Transverse colon (tissue), 4 donors: Measurements from ENCODE around the gene SF3B2. TPM values are rescaled to one million over a fixed set of nuclear protein-coding genes. Genes with fewer than 3 reads are reported as not detected.

Experiments used
- DNase-seq: peaks from one replicate; pipeline ENCODE4 v3.0.0-alpha.2; 2019
- H3K27ac ChIP-seq, 4 donors: fragments of 200-600 bp; sonication (generic); 2 replicates each; pipeline ENCODE4 v1.5.1; 2016 to 2018; ENCODE audit warnings: inconsistent platforms in 4 of 4
- H3K27me3 ChIP-seq: fragments of 200-600 bp; sonication (generic); 2 replicates; pipeline ENCODE4 v1.5.1; 2017; ENCODE audit warnings: inconsistent platforms
- H3K36me3 ChIP-seq, 4 donors: fragments of 200-600 bp; sonication (generic); 2 replicates each; pipeline ENCODE4 v1.5.1; 2017 to 2019; ENCODE audit warnings: inconsistent platforms in 4 of 4
- H3K4me1 ChIP-seq, 4 donors: fragments of 200-600 bp; sonication (generic); 2 replicates each; pipeline ENCODE4 v1.5.1; 2017 to 2020; ENCODE audit warnings: inconsistent platforms in 4 of 4
- H3K4me3 ChIP-seq, 4 donors: fragments of 200-600 bp; sonication (generic); 1 replicate in 1 of 4; 2 replicates in 3 of 4; pipeline versions ENCODE4 v1.5.1 to v1.6.1; 2017 to 2019; ENCODE audit warnings: inconsistent platforms in 4 of 4
- H3K9me3 ChIP-seq, 2 donors: fragments of 200-600 bp; sonication (generic); 2 replicates each; pipeline ENCODE4 v1.5.1; 2017 to 2019; ENCODE audit warnings: inconsistent platforms in 2 of 2
- EP300 ChIP-seq: sonication (generic); formaldehyde crosslinking; IDR thresholded peaks from one replicate; pipeline ENCODE4 v1.6.1; 2017; ENCODE audit warnings: antibody characterized with exemption, low read depth
- POLR2A ChIP-seq: fragments of 450-650 bp; IDR thresholded peaks from one replicate; pipeline ENCODE4 v1.6.1; 2016; ENCODE audit warnings: antibody characterized with exemption, mild to moderate bottlenecking, moderate library complexity
- POLR2AphosphoS5 ChIP-seq, 3 donors: sonication (generic); formaldehyde crosslinking; IDR thresholded peaks; one replicate each; pipeline ENCODE4 v1.6.1; 2016; ENCODE audit warnings: antibody characterized with exemption in 3 of 3
- WGBS, 2 donors: methylation state at CpG; one replicate each; pipeline ENCODE4 v1.1.5; 2018; ENCODE audit warnings: low coverage in 1 of 2; 5-methylcytosine and 5-hydroxymethylcytosine counted together
- in situ Hi-C, 4 donors: fragments of 200-750 bp; cut with MboI; loops; one replicate each; pipeline versions ENCODE4 v1.15.0 to v1.15.1; 2017; ENCODE audit warnings: low sequenced_read_pairs in 3 of 4, low pct_ligation_motif_present in 1 of 4, low pct_unique_long_range_greater_than_20kb in 1 of 4
- intact Hi-C: fragments of 100-400 bp; cut with DNase I; formaldehyde crosslinking; loops from one replicate; pipeline ENCODE4 v1.15.1; 2023; ENCODE audit warnings: low total_unique reads
- total RNA-seq, 4 donors: library from RNA; depleted of rRNA; stranded (reverse); fragments of >200 nt; gene quantifications; one replicate each; pipeline ENCODE4 v1.1.0, GENCODE V29; 2016
- TF ChIP-seq, protein P1 (sequence below), 5 experiments: fragments of 200-600 bp in 3 of 5; fragments of 450-650 bp in 2 of 5; sonication (generic) in 3 of 5; IDR thresholded peaks; 1 replicate in 2 of 5; 2 replicates in 3 of 5; pipeline ENCODE4 v1.5.1; 2016 to 2017; ENCODE audit warnings: antibody characterized with exemption in 5 of 5, inconsistent platforms in 3 of 5, mild to moderate bottlenecking in 2 of 5, moderate library complexity in 1 of 5

SF3B2 gene
- total RNA-seq, 4 donors from 2014 or later: 71.8 to 152 (median 137) TPM

DNA sequence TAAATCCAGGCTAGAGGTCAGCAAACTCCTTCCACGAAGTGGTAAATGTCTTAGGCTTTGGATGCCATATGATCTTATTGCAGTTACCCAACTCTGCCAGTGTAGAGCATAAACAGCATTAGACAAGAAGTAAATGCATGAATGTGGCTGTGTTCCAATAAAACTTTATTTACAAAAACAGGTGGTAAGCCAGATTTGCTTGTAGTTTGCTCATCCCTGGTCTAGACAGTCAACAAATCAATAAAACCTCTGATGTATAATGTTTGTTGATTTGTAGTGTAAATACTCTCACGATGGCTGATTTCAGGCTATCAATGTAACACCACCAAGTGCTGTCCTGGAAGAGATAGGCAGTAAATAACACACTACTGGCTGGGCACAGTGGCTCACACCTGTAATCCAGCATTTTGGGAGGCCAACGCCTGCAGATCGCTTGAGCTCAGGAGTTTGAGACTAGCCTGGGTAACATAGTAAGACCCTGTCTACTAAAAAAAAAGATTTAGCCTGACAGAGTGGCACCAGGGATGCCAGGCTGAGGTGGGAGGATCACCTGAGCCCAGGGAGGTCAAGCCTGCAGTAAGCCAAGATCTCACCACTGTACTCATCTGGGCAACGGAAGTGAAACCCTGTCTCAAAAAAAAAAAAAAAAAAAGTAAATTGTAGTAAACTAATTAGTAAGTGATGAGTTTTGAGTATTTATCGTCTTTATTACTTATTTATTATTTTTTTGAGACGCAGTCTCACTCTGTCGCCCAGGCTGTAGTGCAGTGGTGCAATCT lies 19.0 kb upstream of the SF3B2 start:
- DNase-seq: no peak
- Histone ChIP-seq H3K9me3 (no peaks in the 10 kb centered on the region), H3K36me3 (no peaks in the 10 kb centered on the region), H3K27me3 (peaks cover under 1% of the 10 kb centered on the region), H3K4me1 (no peaks in the 10 kb centered on the region), H3K4me3 (no peak overlapping the region), H3K27ac (no peak overlapping the region)
- 78 to 93% methylated on average over 4 to 8 of the region's 8 CpGs for WGBS, 2 donors
- intact Hi-C loops (no loop called here), in situ Hi-C loops (no loop called here)
- TF ChIP-seq EP300: no peak
- no peak for TF ChIP-seq POLR2A
- TF ChIP-seq POLR2AphosphoS5 (IDR thresholded peaks at IDR 0.05): no peak
- TF ChIP-seq, protein P1, sequence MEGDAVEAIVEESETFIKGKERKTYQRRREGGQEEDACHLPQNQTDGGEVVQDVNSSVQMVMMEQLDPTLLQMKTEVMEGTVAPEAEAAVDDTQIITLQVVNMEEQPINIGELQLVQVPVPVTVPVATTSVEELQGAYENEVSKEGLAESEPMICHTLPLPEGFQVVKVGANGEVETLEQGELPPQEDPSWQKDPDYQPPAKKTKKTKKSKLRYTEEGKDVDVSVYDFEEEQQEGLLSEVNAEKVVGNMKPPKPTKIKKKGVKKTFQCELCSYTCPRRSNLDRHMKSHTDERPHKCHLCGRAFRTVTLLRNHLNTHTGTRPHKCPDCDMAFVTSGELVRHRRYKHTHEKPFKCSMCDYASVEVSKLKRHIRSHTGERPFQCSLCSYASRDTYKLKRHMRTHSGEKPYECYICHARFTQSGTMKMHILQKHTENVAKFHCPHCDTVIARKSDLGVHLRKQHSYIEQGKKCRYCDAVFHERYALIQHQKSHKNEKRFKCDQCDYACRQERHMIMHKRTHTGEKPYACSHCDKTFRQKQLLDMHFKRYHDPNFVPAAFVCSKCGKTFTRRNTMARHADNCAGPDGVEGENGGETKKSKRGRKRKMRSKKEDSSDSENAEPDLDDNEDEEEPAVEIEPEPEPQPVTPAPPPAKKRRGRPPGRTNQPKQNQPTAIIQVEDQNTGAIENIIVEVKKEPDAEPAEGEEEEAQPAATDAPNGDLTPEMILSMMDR (IDR thresholded peaks at IDR 0.05): no peak

DNA sequence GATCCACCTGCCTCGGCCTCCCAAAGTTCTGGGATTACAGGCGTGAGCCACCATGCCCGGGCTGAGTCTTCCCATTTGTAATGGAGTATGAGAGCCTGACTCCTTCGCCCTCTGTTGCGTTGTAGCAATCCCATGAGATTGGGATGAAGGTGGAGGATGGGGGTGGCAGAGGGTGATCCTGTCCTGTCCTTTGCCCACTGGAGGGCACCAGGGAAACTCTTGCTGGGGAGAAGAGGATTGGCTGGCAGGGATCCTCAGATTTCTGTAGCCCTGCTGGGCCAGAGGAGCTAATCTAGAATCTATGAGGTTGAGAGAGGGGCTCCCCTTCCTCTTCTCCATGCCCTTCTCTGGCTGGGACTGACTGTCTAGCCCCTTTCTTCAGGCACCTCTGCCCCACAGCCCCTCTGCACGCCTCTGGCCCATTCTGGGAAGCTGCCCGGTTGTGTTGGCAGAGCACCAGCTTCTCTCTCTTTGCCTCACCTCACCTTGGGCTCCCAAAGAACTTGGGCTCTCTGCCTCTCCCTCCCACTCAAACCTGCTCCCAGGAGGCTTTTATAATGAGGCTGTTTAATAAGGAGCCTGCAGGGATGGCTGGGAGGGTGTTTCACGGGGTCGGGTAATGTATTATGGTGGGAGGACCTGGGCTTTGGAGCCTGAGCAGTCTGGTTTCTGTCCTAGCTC lies 16.4 kb upstream of the SF3B2 start:
- WGBS, 2 donors: 77% methylated on average over 9 of the region's 9 CpGs; no CpG with 5 or more reads in 1 of the 2 donors

DNA sequence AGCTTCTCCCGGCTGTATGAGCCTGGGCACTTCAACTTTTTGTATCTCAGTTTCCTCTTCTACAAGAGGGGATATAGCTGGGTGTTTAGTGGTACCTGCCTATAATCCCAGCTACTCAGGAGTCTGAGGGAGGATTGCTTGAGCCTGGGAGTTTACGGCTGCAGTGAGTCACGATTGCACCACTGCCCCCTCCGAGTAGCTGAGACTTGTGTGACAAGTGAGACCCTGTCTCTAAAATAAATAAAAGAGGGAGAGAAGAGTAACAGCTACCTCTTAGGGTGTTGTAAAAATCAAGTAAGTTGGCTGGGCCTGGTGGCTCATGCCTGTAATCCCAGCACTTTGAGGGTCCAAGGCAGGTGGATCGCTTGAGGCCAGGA lies 15.8 kb upstream of the SF3B2 start:
- Histone ChIP-seq H3K27ac (no peak overlapping the region), H3K36me3 (no peaks in the 10 kb centered on the region), H3K4me3 (no peak overlapping the region), H3K4me1 (no peaks in the 10 kb centered on the region), H3K27me3 (no peaks in the 10 kb centered on the region), H3K9me3 (no peaks in the 10 kb centered on the region)
- intact Hi-C loops: no loop called here
- no peak for TF ChIP-seq POLR2A
- no peak for TF ChIP-seq POLR2AphosphoS5 (IDR thresholded peaks at IDR 0.05)
- no peak for TF ChIP-seq EP300
- TF ChIP-seq, protein P1 (IDR thresholded peaks at IDR 0.05): no peak
- WGBS, 2 donors: 76 to 88% methylated on average over 4 to 5 of the region's 5 CpGs
- in situ Hi-C loops: no loop called here
- no peak for DNase-seq

More for the DNA sequence above, 16.4 kb upstream of the SF3B2 start:
- no peak overlapping the region for H3K27ac ChIP-seq
- in situ Hi-C loops (no loop called here), intact Hi-C loops (no loop called here)
- no peaks in the 10 kb centered on the region for H3K27me3 ChIP-seq
- TF ChIP-seq POLR2A (no peak), POLR2AphosphoS5 (IDR thresholded peaks at IDR 0.05) (no peak), EP300 (no peak)
- TF ChIP-seq, protein P1 (IDR thresholded peaks at IDR 0.05): no peak
- H3K9me3 ChIP-seq: no peaks in the 10 kb centered on the region
- no peak for DNase-seq
- H3K4me3 ChIP-seq: no peak overlapping the region
- no peaks in the 10 kb centered on the region for H3K36me3 ChIP-seq
- no peaks in the 10 kb centered on the region for H3K4me1 ChIP-seq

DNA sequence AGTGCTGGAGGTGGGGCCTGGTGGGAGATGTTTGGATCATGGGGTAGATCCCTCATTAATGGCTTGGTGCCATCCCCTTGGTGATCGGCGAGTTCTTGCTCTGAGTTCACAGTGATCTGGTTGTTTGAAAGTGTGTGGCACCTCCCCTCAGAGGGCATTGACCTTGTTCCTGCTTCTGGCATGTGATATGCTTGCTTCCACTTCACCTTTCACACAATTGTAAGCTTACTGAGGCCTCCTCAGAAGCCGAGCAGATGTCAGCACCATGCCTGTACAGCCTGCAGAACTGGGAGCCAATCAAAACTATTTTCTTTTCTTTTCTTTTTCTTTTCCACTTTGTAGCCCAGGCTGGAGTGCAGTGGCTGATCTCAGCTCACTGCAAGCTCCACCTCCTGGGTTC lies 14.8 kb upstream of the SF3B2 start:
- Histone ChIP-seq H3K27me3 (no peaks in the 10 kb centered on the region), H3K36me3 (no peaks in the 10 kb centered on the region), H3K4me1 (no peaks in the 10 kb centered on the region), H3K27ac (no peak overlapping the region), H3K4me3 (no peak overlapping the region), H3K9me3 (no peaks in the 10 kb centered on the region)
- no peak for TF ChIP-seq POLR2AphosphoS5 (IDR thresholded peaks at IDR 0.05)
- TF ChIP-seq, protein P1 (IDR thresholded peaks at IDR 0.05): no peak
- TF ChIP-seq POLR2A: no peak
- no peak for TF ChIP-seq EP300
- in situ Hi-C loops (no loop called here), intact Hi-C loops (no loop called here)
- no peak for DNase-seq
- WGBS, 2 donors: 89% methylated on average over 3 of the region's 3 CpGs; no CpG with 5 or more reads in 1 of the 2 donors
